Transverse colon (tissue), 4 donors: Measurements from ENCODE around the gene STRA8. TPM values are rescaled to one million over a fixed set of nuclear protein-coding genes. Genes with fewer than 3 reads are reported as not detected.

Experiments used
- DNase-seq: peaks from one replicate; pipeline ENCODE4 v3.0.0-alpha.2; 2019
- H3K27ac ChIP-seq, 4 donors: fragments of 200-600 bp; sonication (generic); 2 replicates each; pipeline ENCODE4 v1.5.1; 2016 to 2018; ENCODE audit warnings: inconsistent platforms in 4 of 4
- H3K27me3 ChIP-seq: fragments of 200-600 bp; sonication (generic); 2 replicates; pipeline ENCODE4 v1.5.1; 2017; ENCODE audit warnings: inconsistent platforms
- H3K36me3 ChIP-seq, 4 donors: fragments of 200-600 bp; sonication (generic); 2 replicates each; pipeline ENCODE4 v1.5.1; 2017 to 2019; ENCODE audit warnings: inconsistent platforms in 4 of 4
- H3K4me1 ChIP-seq, 4 donors: fragments of 200-600 bp; sonication (generic); 2 replicates each; pipeline ENCODE4 v1.5.1; 2017 to 2020; ENCODE audit warnings: inconsistent platforms in 4 of 4
- H3K4me3 ChIP-seq, 4 donors: fragments of 200-600 bp; sonication (generic); 1 replicate in 1 of 4; 2 replicates in 3 of 4; pipeline versions ENCODE4 v1.5.1 to v1.6.1; 2017 to 2019; ENCODE audit warnings: inconsistent platforms in 4 of 4
- H3K9me3 ChIP-seq, 2 donors: fragments of 200-600 bp; sonication (generic); 2 replicates each; pipeline ENCODE4 v1.5.1; 2017 to 2019; ENCODE audit warnings: inconsistent platforms in 2 of 2
- CTCF ChIP-seq, 5 experiments: fragments of 200-600 bp in 3 of 5; fragments of 450-650 bp in 2 of 5; sonication (generic) in 3 of 5; IDR thresholded peaks; 1 replicate in 2 of 5; 2 replicates in 3 of 5; pipeline ENCODE4 v1.5.1; 2016 to 2017; ENCODE audit warnings: antibody characterized with exemption in 5 of 5, inconsistent platforms in 3 of 5, mild to moderate bottlenecking in 2 of 5, moderate library complexity in 1 of 5
- EP300 ChIP-seq: sonication (generic); formaldehyde crosslinking; IDR thresholded peaks from one replicate; pipeline ENCODE4 v1.6.1; 2017; ENCODE audit warnings: antibody characterized with exemption, low read depth
- POLR2A ChIP-seq: fragments of 450-650 bp; IDR thresholded peaks from one replicate; pipeline ENCODE4 v1.6.1; 2016; ENCODE audit warnings: antibody characterized with exemption, mild to moderate bottlenecking, moderate library complexity
- POLR2AphosphoS5 ChIP-seq, 3 donors: sonication (generic); formaldehyde crosslinking; IDR thresholded peaks; one replicate each; pipeline ENCODE4 v1.6.1; 2016; ENCODE audit warnings: antibody characterized with exemption in 3 of 3
- WGBS, 2 donors: methylation state at CpG; one replicate each; pipeline ENCODE4 v1.1.5; 2018; ENCODE audit warnings: low coverage in 1 of 2; 5-methylcytosine and 5-hydroxymethylcytosine counted together
- in situ Hi-C, 4 donors: fragments of 200-750 bp; cut with MboI; loops; one replicate each; pipeline versions ENCODE4 v1.15.0 to v1.15.1; 2017; ENCODE audit warnings: low sequenced_read_pairs in 3 of 4, low pct_ligation_motif_present in 1 of 4, low pct_unique_long_range_greater_than_20kb in 1 of 4
- intact Hi-C: fragments of 100-400 bp; cut with DNase I; formaldehyde crosslinking; loops from one replicate; pipeline ENCODE4 v1.15.1; 2023; ENCODE audit warnings: low total_unique reads
- small RNA-seq, 4 donors: library from RNA; depleted of rRNA; stranded (forward); fragments of <200 nt; gene quantifications; one replicate each; pipeline ENCODE3, GENCODE V24; 2016
- total RNA-seq, 4 donors: library from RNA; depleted of rRNA; stranded (reverse); fragments of >200 nt; gene quantifications; one replicate each; pipeline ENCODE4 v1.1.0, GENCODE V29; 2016

STRA8 gene
- total RNA-seq, 4 donors from 2014 or later: not detected

- H3K27ac ChIP-seq: no peak overlapping the region
- H3K4me1 ChIP-seq: no peaks in the 10 kb centered on the region
- no peaks in the 10 kb centered on the region for H3K9me3 ChIP-seq
- intact Hi-C loops: no loop called here
- WGBS, 2 donors: 62 to 80% methylated on average over 1 to 6 of the region's 6 CpGs
- H3K4me3 ChIP-seq: no peak overlapping the region
- DNase-seq: no peak
- no peaks in the 10 kb centered on the region for H3K27me3 ChIP-seq
- TF ChIP-seq EP300 (no peak), CTCF (IDR thresholded peaks at IDR 0.05) (no peak), POLR2AphosphoS5 (IDR thresholded peaks at IDR 0.05) (no peak), POLR2A (no peak)
- in situ Hi-C loops: loop anchor here in 2 of 4 donors (25.0 kb wide), 1 partner anchor 263 kb away; the partner anchor contains the start of gene NUP205 (in 2 of the 2)
- no peaks in the 10 kb centered on the region for H3K36me3 ChIP-seq
Measured at GRCh38 chr7:135299235-135299634, 65.6 kb downstream of the STRA8 start.

DNA sequence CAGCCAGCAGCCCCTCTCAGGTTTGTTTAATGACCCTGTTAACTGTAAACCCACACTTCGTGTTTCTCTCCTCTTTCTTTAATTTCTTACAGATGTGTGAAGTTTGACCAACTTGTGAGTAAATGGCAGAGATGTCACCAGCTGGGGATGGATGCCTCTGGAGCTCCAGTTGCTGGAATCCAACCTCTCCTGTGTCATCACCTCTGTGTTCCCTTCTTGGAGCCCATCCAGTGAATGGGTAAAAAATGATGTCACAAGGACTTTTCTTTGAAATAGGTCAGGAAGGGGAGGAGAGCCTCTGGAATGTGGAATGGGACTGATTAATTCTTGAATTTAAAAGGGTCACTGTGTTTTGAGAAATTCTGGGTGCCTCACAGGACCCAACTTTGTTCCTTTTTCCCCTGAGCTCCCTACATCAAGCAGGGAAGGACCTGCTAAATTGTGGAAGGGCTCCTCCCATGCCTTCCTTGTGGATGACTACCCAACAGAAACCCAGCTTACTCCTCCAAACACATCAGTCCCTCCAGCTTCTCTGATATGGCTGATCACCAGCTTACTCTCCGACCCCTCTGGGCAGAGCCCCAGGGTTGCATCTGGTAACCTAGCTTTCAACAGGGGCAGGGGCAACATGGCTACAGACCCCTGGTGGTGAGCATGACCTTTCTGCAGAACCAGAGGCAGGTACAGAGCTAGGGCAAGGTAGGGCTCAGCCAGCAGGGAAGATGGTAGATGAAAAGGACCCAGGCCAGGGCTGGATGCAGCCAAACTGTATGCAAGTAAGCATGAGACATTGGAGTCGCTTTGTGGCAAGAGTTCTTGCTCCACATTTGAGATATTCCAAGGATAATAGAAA is 67.5 kb downstream of the STRA8 start:
- no peaks in the 10 kb centered on the region for H3K36me3 ChIP-seq
- 72% methylated on average over 3 of the region's 3 CpGs; no CpG with 5 or more reads in 1 of the 2 donors for WGBS, 2 donors
- H3K4me3 ChIP-seq: no peak overlapping the region
- in situ Hi-C loops: no loop called here
- intact Hi-C loops: no loop called here
- TF ChIP-seq POLR2A: no peak
- TF ChIP-seq POLR2AphosphoS5 (IDR thresholded peaks at IDR 0.05): no peak
- no peak for TF ChIP-seq CTCF (IDR thresholded peaks at IDR 0.05)
- no peak for TF ChIP-seq EP300
- DNase-seq: no peak
- no peaks in the 10 kb centered on the region for H3K4me1 ChIP-seq
- no peaks in the 10 kb centered on the region for H3K27me3 ChIP-seq
- H3K9me3 ChIP-seq: no peaks in the 10 kb centered on the region
- H3K27ac ChIP-seq: no peak overlapping the region

Small RNA genes lying within 50 kb of the gene (small RNA-seq; reads per million reads assigned to genes)
- 0 to 0.56 (median 0.09) reads per million in 4 donors for gene MIR6509

Other genes starting within 250 kb of the STRA8 start
- gene AGBL3, start 247.3 kb upstream of the STRA8 start, total RNA-seq: 1 to 10 TPM in 2 of 4 donors, under 1 TPM in 1, not detected in 1; 0.41 to 2.6 (median 1.1) TPM
- 10 to 100 TPM in 3 of 4 donors, 1 to 10 TPM in 1; 4.8 to 36.3 (median 28.9) TPM for gene TMEM140, start 85.8 kb upstream of the STRA8 start, total RNA-seq
- 10 to 100 TPM; 30.8 to 88.3 (median 37.8) TPM for gene CYREN, start 63.1 kb upstream of the STRA8 start, total RNA-seq
- gene WDR91, start 22.3 kb upstream of the STRA8 start, total RNA-seq: 10 to 100 TPM in 2 of 4 donors, 1 to 10 TPM in 2; 6.7 to 19.9 (median 12.6) TPM